GM23338 (cell line): ENCODE data around the gene TMTC2. TPM values are rescaled to one million over a fixed set of nuclear protein-coding genes. Genes with fewer than 3 reads are reported as not detected.

Experiments
- ATAC-seq: fragments of 200-7000 bp; cut with Tn5 transposase; 3 replicates; pipeline ENCODE4 v1.9.1; 2020
- DNase-seq: peaks from one replicate; pipeline ENCODE4 v3.0.0-alpha.2; 2015; ENCODE audit warnings: low spot score
- H2AFZ ChIP-seq: fragments of 200-600 bp; sonication (generic); 2 replicates; pipeline ENCODE4 v1.8.0; 2016; ENCODE audit warnings: antibody characterized with exemption, mild to moderate bottlenecking, moderate library complexity
- H3F3A ChIP-seq: fragments of 200-600 bp; sonication (generic); replicated peaks from 2 replicates; pipeline ENCODE4 v1.8.0; 2017; ENCODE audit warnings: antibody characterized with exemption, mixed run types, low read depth
- H3K27ac ChIP-seq: fragments of 200-600 bp; sonication (generic); 2 replicates; pipeline ENCODE4 v1.6.1; 2016; ENCODE audit warnings: low read depth
- H3K27me3 ChIP-seq: fragments of 200-600 bp; sonication (generic); 2 replicates; pipeline ENCODE4 v1.8.0; 2016; ENCODE audit warnings: mild to moderate bottlenecking, mixed run types, moderate library complexity; ENCODE audit not compliant: insufficient read depth
- H3K36me3 ChIP-seq: fragments of 200-600 bp; sonication (generic); 2 replicates; pipeline ENCODE4 v1.8.0; 2016; ENCODE audit warnings: mild to moderate bottlenecking; ENCODE audit not compliant: insufficient read depth
- H3K4me1 ChIP-seq: fragments of 200-600 bp; sonication (generic); 2 replicates; pipeline ENCODE4 v1.8.0; 2016; ENCODE audit warnings: mild to moderate bottlenecking, moderate library complexity; ENCODE audit not compliant: insufficient read depth
- H3K4me2 ChIP-seq: fragments of 200-600 bp; sonication (generic); 2 replicates; pipeline ENCODE4 v1.7.1; 2017; ENCODE audit warnings: mixed run types
- H3K4me3 ChIP-seq: fragments of 200-600 bp; sonication (generic); 2 replicates; pipeline ENCODE4 v1.6.1; 2016; ENCODE audit warnings: mixed run types
- H3K79me2 ChIP-seq: fragments of 200-600 bp; sonication (generic); replicated peaks from 2 replicates; pipeline ENCODE4 v1.8.0; 2017; ENCODE audit warnings: mild to moderate bottlenecking; ENCODE audit not compliant: insufficient read depth
- H3K9me2 ChIP-seq: fragments of 200-600 bp; sonication (generic); 2 replicates; pipeline ENCODE4 v1.8.0; 2017; ENCODE audit not compliant: insufficient read depth
- H4K20me1 ChIP-seq: fragments of 200-600 bp; sonication (generic); replicated peaks from 2 replicates; pipeline ENCODE4 v1.8.0; 2017; ENCODE audit warnings: mild to moderate bottlenecking; ENCODE audit not compliant: insufficient read depth
- H3K27ac Mint-ChIP-seq: 2 replicates; pipeline ENCODE4 v1.8.0; 2020; ENCODE audit warnings: inconsistent platforms, mild to moderate bottlenecking, moderate library complexity, mixed read lengths
- H3K27me3 Mint-ChIP-seq: 3 replicates; pipeline ENCODE4 v1.8.0; 2022; ENCODE audit warnings: low read depth, mild to moderate bottlenecking, moderate library complexity, mixed read lengths, inconsistent platforms; ENCODE audit not compliant: insufficient read depth, poor library complexity
- H3K36me3 Mint-ChIP-seq: 3 replicates; pipeline ENCODE4 v1.8.0; 2021; ENCODE audit warnings: low read depth, mild to moderate bottlenecking, inconsistent platforms, moderate library complexity, mixed read lengths
- H3K4me1 Mint-ChIP-seq: 3 replicates; pipeline ENCODE4 v1.8.0; 2020; ENCODE audit warnings: mild to moderate bottlenecking, inconsistent platforms, mixed read lengths
- H3K4me3 Mint-ChIP-seq: 3 replicates; pipeline ENCODE4 v1.8.0; 2021; ENCODE audit warnings: moderate library complexity, mild to moderate bottlenecking, inconsistent platforms, mixed read lengths
- H3K9me3 Mint-ChIP-seq: 3 replicates; pipeline ENCODE4 v1.8.0; 2020; ENCODE audit warnings: moderate library complexity, mild to moderate bottlenecking, inconsistent platforms, mixed read lengths
- CREB1 ChIP-seq: fragments of 250-450 bp; sonication (Bioruptor Pico); IDR thresholded peaks from 2 replicates; pipeline ENCODE4 v1.5.0; 2020; ENCODE audit warnings: low read depth, mild to moderate bottlenecking, moderate library complexity
- EZH2 ChIP-seq: fragments of 200-600 bp; sonication (generic); IDR thresholded peaks from one replicate; pipeline ENCODE4 v1.8.0; 2017; ENCODE audit warnings: antibody characterized with exemption, mild to moderate bottlenecking, low read depth; ENCODE audit not compliant: unreplicated experiment
- EZH2phosphoT487 ChIP-seq: fragments of 200-600 bp; sonication (generic); IDR thresholded peaks from one replicate; pipeline ENCODE4 v1.8.1; 2018; ENCODE audit warnings: antibody characterized with exemption; ENCODE audit not compliant: unreplicated experiment
- JUNB ChIP-seq: IDR thresholded peaks from one replicate; pipeline ENCODE4 v1.6.1; 2016; ENCODE audit warnings: antibody characterized with exemption; ENCODE audit not compliant: unreplicated experiment
- NANOG ChIP-seq: IDR thresholded peaks from 2 replicates; pipeline ENCODE4 v1.6.1; 2016; ENCODE audit warnings: antibody characterized with exemption, borderline replicate concordance
- POLR2AphosphoS5 ChIP-seq: IDR thresholded peaks from 2 replicates; pipeline ENCODE4 v1.6.1; 2016; ENCODE audit warnings: antibody characterized with exemption, low read depth
- ZNF331 ChIP-seq: fragments of 250-450 bp; sonication (Bioruptor Pico); IDR thresholded peaks from 2 replicates; pipeline ENCODE4 v1.5.0; 2020; ENCODE audit warnings: low read depth, mild to moderate bottlenecking, moderate library complexity
- polyA plus RNA-seq: library from polyadenylated mRNA; unstranded; fragments of >200 nt; fragmentation: Nextera tagmentation; extraction: Ambion mirVana; gene quantifications from 2 replicates; pipeline ENCODE4 v1.2.1, GENCODE V29; 2016
- total RNA-seq: library from RNA; depleted of rRNA; stranded (reverse); fragments of >200 nt; shearing (Covaris generic); gene quantifications from 2 replicates; pipeline ENCODE4 v1.2.3, GENCODE V29; 2014
- TF ChIP-seq, protein P1 (sequence below), 2 experiments: fragments of 200-600 bp in 1 of 2; sonication (generic) in 1 of 2; conservative IDR thresholded peaks; 2 replicates each; pipeline versions ENCODE4 v1.5.1 to v1.6.1; 2016 to 2017; ENCODE audit warnings: antibody characterized with exemption in 2 of 2, low read depth in 2 of 2, mild to moderate bottlenecking in 2 of 2, moderate library complexity in 1 of 2
- TF ChIP-seq, protein P2 (sequence below): IDR thresholded peaks from 2 replicates; pipeline ENCODE4 v1.6.1; 2016; ENCODE audit warnings: antibody characterized with exemption
- TF ChIP-seq, protein P3 (sequence below): fragments of 250-450 bp; sonication (Bioruptor Pico); IDR thresholded peaks from 2 replicates; pipeline ENCODE4 v1.5.0; 2020; ENCODE audit warnings: mild to moderate bottlenecking, moderate library complexity

The TMTC2 gene
- total and polyA plus RNA-seq, 2 experiments from 2014 or later: 0.57 to 6.5 TPM

DNA sequence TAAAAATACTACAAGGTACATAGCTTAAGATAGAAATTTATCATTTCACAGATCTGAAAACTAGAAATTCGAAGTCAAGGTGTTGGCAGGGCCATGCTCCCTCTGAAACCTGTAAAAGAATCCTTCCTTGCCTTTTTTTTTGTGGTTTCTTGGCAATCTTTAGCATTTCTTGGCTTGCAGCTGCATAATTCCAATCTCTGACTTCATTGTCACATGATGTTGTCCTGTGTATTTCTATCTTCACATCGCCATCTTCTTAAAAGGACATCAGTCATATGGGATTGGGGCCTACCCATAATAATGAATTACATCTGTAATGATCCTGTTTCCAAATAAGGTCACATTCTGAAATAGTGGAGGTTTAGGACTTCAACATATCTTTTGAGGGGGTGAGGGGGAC lies 250.4 kb downstream of the TMTC2 start:
- H3K4me3 ChIP-seq: no peak overlapping the region
- H3K4me2 ChIP-seq: no peak overlapping the region
- no peaks in the 10 kb centered on the region for H3K36me3 ChIP-seq
- Mint-ChIP-seq H3K9me3 (no peaks in the 10 kb centered on the region), H3K4me3 (no peak overlapping the region), H3K4me1 (no peaks in the 10 kb centered on the region; the same call in 2 of the 3 replicates), H3K27me3 (no peaks in the 10 kb centered on the region), H3K36me3 (no peaks in the 10 kb centered on the region), H3K27ac (no peak overlapping the region)
- TF ChIP-seq, protein P1, sequence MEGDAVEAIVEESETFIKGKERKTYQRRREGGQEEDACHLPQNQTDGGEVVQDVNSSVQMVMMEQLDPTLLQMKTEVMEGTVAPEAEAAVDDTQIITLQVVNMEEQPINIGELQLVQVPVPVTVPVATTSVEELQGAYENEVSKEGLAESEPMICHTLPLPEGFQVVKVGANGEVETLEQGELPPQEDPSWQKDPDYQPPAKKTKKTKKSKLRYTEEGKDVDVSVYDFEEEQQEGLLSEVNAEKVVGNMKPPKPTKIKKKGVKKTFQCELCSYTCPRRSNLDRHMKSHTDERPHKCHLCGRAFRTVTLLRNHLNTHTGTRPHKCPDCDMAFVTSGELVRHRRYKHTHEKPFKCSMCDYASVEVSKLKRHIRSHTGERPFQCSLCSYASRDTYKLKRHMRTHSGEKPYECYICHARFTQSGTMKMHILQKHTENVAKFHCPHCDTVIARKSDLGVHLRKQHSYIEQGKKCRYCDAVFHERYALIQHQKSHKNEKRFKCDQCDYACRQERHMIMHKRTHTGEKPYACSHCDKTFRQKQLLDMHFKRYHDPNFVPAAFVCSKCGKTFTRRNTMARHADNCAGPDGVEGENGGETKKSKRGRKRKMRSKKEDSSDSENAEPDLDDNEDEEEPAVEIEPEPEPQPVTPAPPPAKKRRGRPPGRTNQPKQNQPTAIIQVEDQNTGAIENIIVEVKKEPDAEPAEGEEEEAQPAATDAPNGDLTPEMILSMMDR (conservative IDR thresholded peaks at IDR 0.05; ENCODE audit: low read depth in 2 of 2): no peak
- TF ChIP-seq POLR2AphosphoS5: no peak
- no peak for TF ChIP-seq JUNB
- H3K79me2 ChIP-seq: no peaks in the 10 kb centered on the region
- DNase-seq (no peak), ATAC-seq (no peak)
- no peaks in the 10 kb centered on the region for H3K27me3 ChIP-seq
- H3K27ac ChIP-seq: no peak overlapping the region
- no peaks in the 10 kb centered on the region for H4K20me1 ChIP-seq
- H3K4me1 ChIP-seq: no peaks in the 10 kb centered on the region
- no peaks in the 10 kb centered on the region for H3K9me2 ChIP-seq
- H3F3A ChIP-seq: no peaks in the 10 kb centered on the region
- H2AFZ ChIP-seq: no peak overlapping the region

DNA sequence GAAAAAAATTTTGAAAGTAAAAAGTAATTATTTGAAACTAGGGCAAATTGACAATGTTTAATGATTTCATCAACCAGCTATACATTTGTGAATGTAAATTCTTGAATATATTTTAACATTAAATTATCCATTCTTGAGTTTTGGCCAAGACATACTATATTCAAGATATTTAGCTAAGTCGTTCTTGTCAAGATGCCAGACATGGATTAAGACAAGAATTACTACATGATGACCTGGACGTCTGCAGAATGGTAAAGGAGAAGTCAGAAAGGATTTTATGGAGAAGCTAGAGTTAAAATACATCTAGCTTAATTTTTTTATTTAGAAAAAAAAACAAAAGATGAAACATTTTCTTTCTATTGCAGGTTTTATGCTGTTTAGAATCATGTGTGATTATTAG lies 255.8 kb downstream of the TMTC2 start:
- no peak overlapping the region for H3K4me3 ChIP-seq
- H3K79me2 ChIP-seq: no peaks in the 10 kb centered on the region
- Mint-ChIP-seq H3K27ac (no peak overlapping the region), H3K4me3 (no peak overlapping the region), H3K9me3 (no peaks in the 10 kb centered on the region), H3K27me3 (no peaks in the 10 kb centered on the region), H3K4me1 (peaks cover 4% of the 10 kb centered on the region; the same call in 2 of the 3 replicates), H3K36me3 (no peaks in the 10 kb centered on the region)
- TF ChIP-seq EZH2 (no peak), NANOG (no peak), JUNB (no peak), ZNF331 (CRISPR knock-in tag) (no peak), EZH2phosphoT487 (no peak), CREB1 (CRISPR knock-in tag) (no peak)
- TF ChIP-seq, protein P2, sequence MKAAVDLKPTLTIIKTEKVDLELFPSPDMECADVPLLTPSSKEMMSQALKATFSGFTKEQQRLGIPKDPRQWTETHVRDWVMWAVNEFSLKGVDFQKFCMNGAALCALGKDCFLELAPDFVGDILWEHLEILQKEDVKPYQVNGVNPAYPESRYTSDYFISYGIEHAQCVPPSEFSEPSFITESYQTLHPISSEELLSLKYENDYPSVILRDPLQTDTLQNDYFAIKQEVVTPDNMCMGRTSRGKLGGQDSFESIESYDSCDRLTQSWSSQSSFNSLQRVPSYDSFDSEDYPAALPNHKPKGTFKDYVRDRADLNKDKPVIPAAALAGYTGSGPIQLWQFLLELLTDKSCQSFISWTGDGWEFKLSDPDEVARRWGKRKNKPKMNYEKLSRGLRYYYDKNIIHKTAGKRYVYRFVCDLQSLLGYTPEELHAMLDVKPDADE: no peak
- TF ChIP-seq, protein P3, sequence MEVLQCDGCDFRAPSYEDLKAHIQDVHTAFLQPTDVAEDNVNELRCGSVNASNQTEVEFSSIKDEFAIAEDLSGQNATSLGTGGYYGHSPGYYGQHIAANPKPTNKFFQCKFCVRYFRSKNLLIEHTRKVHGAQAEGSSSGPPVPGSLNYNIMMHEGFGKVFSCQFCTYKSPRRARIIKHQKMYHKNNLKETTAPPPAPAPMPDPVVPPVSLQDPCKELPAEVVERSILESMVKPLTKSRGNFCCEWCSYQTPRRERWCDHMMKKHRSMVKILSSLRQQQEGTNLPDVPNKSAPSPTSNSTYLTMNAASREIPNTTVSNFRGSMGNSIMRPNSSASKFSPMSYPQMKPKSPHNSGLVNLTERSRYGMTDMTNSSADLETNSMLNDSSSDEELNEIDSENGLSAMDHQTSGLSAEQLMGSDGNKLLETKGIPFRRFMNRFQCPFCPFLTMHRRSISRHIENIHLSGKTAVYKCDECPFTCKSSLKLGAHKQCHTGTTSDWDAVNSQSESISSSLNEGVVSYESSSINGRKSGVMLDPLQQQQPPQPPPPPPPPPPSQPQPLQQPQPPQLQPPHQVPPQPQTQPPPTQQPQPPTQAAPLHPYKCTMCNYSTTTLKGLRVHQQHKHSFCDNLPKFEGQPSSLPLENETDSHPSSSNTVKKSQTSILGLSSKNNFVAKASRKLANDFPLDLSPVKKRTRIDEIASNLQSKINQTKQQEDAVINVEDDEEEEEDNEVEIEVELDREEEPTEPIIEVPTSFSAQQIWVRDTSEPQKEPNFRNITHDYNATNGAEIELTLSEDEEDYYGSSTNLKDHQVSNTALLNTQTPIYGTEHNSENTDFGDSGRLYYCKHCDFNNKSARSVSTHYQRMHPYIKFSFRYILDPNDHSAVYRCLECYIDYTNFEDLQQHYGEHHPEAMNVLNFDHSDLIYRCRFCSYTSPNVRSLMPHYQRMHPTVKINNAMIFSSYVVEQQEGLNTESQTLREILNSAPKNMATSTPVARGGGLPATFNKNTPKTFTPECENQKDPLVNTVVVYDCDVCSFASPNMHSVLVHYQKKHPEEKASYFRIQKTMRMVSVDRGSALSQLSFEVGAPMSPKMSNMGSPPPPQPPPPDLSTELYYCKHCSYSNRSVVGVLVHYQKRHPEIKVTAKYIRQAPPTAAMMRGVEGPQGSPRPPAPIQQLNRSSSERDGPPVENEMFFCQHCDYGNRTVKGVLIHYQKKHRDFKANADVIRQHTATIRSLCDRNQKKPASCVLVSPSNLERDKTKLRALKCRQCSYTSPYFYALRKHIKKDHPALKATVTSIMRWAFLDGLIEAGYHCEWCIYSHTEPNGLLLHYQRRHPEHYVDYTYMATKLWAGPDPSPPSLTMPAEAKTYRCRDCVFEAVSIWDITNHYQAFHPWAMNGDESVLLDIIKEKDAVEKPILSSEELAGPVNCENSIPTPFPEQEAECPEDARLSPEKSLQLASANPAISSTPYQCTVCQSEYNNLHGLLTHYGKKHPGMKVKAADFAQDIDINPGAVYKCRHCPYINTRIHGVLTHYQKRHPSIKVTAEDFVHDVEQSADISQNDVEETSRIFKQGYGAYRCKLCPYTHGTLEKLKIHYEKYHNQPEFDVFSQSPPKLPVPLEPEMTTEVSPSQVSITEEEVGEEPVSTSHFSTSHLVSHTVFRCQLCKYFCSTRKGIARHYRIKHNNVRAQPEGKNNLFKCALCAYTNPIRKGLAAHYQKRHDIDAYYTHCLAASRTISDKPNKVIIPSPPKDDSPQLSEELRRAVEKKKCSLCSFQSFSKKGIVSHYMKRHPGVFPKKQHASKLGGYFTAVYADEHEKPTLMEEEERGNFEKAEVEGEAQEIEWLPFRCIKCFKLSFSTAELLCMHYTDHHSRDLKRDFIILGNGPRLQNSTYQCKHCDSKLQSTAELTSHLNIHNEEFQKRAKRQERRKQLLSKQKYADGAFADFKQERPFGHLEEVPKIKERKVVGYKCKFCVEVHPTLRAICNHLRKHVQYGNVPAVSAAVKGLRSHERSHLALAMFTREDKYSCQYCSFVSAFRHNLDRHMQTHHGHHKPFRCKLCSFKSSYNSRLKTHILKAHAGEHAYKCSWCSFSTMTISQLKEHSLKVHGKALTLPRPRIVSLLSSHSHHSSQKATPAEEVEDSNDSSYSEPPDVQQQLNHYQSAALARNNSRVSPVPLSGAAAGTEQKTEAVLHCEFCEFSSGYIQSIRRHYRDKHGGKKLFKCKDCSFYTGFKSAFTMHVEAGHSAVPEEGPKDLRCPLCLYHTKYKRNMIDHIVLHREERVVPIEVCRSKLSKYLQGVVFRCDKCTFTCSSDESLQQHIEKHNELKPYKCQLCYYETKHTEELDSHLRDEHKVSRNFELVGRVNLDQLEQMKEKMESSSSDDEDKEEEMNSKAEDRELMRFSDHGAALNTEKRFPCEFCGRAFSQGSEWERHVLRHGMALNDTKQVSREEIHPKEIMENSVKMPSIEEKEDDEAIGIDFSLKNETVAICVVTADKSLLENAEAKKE (CRISPR knock-in tag): no peak
- ATAC-seq (no peak), DNase-seq (no peak)
- H3K27me3 ChIP-seq: no peaks in the 10 kb centered on the region
- H3K27ac ChIP-seq: no peak overlapping the region
- no peaks in the 10 kb centered on the region for H4K20me1 ChIP-seq
- H3K36me3 ChIP-seq: no peaks in the 10 kb centered on the region
- H2AFZ ChIP-seq: no peak overlapping the region
- H3K9me2 ChIP-seq: no peaks in the 10 kb centered on the region
- no peak overlapping the region for H3K4me2 ChIP-seq
- H3K4me1 ChIP-seq: no peaks in the 10 kb centered on the region
- H3F3A ChIP-seq: no peaks in the 10 kb centered on the region
